Measurements from ENCODE around the gene SLC44A5. TPM values are rescaled to one million over a fixed set of nuclear protein-coding genes. Genes with fewer than 3 reads are reported as not detected.

The SLC44A5 gene
- total and polyA plus RNA-seq, 4 donors: 0.13 to 1.1 (median 0.22) TPM

DNA sequence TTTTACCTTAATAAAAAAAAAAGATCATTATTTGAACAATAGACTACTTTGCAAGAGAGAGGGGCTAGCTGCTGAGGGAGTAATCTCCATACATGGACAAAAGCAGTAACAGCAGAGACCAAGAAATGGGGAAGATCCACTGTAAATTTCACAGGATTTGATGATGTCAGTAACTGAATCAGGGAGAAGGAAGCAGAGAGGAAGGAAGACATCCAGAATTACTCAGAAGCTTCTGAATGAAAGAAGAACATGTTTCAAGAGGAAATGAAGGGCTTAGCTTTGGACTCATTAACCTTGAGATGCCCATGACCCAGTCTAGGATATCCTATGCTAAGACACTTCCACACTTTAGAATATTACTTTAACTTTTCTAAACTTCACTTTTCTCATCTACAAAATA lies 60.4 kb downstream of the SLC44A5 start:
- Histone ChIP-seq H3K36me3 (ENCODE audit: control insufficient read depth in 4 of 4, insufficient read depth in 3 of 4, low read depth in 1 of 4, low read length in 3 of 4) (no peaks in the 10 kb centered on the region), H3K27me3 (ENCODE audit: control insufficient read depth in 4 of 4, insufficient read depth in 4 of 4, low read length in 3 of 4) (no peaks in the 10 kb centered on the region), H3K9ac (ENCODE audit: low read depth in 1 of 2, low read length in 2 of 2) (no peak overlapping the region), H3K4me3 (ENCODE audit: low read depth in 1 of 3, low read length in 3 of 3) (no peak overlapping the region), H3K9me3 (ENCODE audit: control insufficient read depth in 4 of 4, low read length in 3 of 4) (no peaks in the 10 kb centered on the region), H3K4me1 (ENCODE audit: control insufficient read depth in 4 of 4, insufficient read depth in 4 of 4, low read length in 3 of 4) (no peaks in the 10 kb centered on the region), H3K27ac (ENCODE audit: low read depth in 1 of 2, low read length in 2 of 2) (no peak overlapping the region)
- TF ChIP-seq RXRA (IDR thresholded peaks at IDR 0.05): no peak
- no peak for TF ChIP-seq SP1 (IDR thresholded peaks at IDR 0.05)
- no peak for TF ChIP-seq NR2F2 (IDR thresholded peaks at IDR 0.05)
- TF ChIP-seq, protein P1, sequence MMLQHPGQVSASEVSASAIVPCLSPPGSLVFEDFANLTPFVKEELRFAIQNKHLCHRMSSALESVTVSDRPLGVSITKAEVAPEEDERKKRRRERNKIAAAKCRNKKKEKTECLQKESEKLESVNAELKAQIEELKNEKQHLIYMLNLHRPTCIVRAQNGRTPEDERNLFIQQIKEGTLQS (IDR thresholded peaks at IDR 0.05): no peak
- TF ChIP-seq, protein P2, sequence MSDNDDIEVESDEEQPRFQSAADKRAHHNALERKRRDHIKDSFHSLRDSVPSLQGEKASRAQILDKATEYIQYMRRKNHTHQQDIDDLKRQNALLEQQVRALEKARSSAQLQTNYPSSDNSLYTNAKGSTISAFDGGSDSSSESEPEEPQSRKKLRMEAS (IDR thresholded peaks at IDR 0.05): no peak
- TF ChIP-seq, protein P3, sequence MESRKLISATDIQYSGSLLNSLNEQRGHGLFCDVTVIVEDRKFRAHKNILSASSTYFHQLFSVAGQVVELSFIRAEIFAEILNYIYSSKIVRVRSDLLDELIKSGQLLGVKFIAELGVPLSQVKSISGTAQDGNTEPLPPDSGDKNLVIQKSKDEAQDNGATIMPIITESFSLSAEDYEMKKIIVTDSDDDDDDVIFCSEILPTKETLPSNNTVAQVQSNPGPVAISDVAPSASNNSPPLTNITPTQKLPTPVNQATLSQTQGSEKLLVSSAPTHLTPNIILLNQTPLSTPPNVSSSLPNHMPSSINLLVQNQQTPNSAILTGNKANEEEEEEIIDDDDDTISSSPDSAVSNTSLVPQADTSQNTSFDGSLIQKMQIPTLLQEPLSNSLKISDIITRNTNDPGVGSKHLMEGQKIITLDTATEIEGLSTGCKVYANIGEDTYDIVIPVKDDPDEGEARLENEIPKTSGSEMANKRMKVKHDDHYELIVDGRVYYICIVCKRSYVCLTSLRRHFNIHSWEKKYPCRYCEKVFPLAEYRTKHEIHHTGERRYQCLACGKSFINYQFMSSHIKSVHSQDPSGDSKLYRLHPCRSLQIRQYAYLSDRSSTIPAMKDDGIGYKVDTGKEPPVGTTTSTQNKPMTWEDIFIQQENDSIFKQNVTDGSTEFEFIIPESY (IDR thresholded peaks at IDR 0.05): no peak
- TF ChIP-seq FOXA1 (IDR thresholded peaks at IDR 0.05): no peak
- TF ChIP-seq TAF1 (conservative IDR thresholded peaks at IDR 0.05): no peak
- TF ChIP-seq YY1 (IDR thresholded peaks at IDR 0.05): no peak
- no peak for TF ChIP-seq JUND (IDR thresholded peaks at IDR 0.05)
- no peak for DNase-seq (ENCODE audit: low spot score)

DNA sequence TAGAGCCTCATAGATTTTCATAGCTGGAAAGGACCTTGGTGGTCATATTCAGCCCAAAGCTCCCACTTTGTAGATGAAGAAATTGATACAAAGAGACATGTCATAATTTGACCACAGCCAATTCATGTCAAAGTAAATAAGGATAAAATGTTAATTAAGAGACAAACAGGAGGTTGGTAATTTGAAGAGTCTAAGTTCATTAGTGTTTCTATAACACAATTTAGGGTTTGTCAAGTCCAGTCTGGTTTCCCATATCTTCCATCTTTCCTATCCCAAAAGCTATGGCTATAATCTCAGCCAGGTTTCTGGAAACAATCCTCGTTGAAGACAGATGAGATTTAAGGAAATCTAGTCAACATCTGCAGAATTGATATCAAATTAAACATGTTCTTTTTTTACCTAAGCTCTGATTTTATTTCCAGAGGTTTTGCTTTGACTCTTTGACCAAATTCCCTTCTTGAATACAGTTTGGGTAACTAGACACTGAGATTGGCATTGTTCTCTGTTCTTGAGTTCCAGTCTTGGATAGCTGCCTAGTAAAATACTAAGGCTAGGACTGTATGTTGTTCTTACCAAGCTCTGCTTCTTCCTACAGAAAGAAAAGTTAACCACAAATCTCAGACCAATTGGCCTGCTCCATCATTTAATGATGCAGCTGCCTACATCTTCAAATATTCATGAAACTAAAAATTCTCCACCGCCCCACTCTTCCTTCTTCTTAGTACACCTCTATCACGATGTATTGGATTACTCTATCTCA lies 62.0 kb downstream of the SLC44A5 start:
- Histone ChIP-seq H3K9me3 (ENCODE audit: control insufficient read depth in 4 of 4, low read length in 3 of 4) (no peaks in the 10 kb centered on the region), H3K27me3 (ENCODE audit: control insufficient read depth in 4 of 4, insufficient read depth in 4 of 4, low read length in 3 of 4) (no peaks in the 10 kb centered on the region), H3K4me1 (ENCODE audit: control insufficient read depth in 4 of 4, insufficient read depth in 4 of 4, low read length in 3 of 4) (no peaks in the 10 kb centered on the region), H3K36me3 (ENCODE audit: control insufficient read depth in 4 of 4, insufficient read depth in 3 of 4, low read depth in 1 of 4, low read length in 3 of 4) (no peaks in the 10 kb centered on the region), H3K4me3 (ENCODE audit: low read depth in 1 of 3, low read length in 3 of 3) (no peak overlapping the region), H3K9ac (ENCODE audit: low read depth in 1 of 2, low read length in 2 of 2) (no peak overlapping the region), H3K27ac (ENCODE audit: low read depth in 1 of 2, low read length in 2 of 2) (no peak overlapping the region)
- 76% methylated on average over 3 of the region's 3 CpGs for WGBS
- DNase-seq (ENCODE audit: low spot score): no peak
- TF ChIP-seq GABPA (IDR thresholded peaks at IDR 0.05 in 1 of 2, conservative IDR thresholded peaks at IDR 0.05 in 1 of 2) (no peak), FOXA2 (IDR thresholded peaks at IDR 0.05) (no peak), RAD21 (IDR thresholded peaks at IDR 0.05) (no peak), HNF4G (IDR thresholded peaks at IDR 0.05) (no peak), TAF1 (conservative IDR thresholded peaks at IDR 0.05) (no peak), NR2F2 (IDR thresholded peaks at IDR 0.05) (no peak), SP1 (IDR thresholded peaks at IDR 0.05) (no peak), HNF4A (conservative IDR thresholded peaks at IDR 0.05) (no peak), YY1 (IDR thresholded peaks at IDR 0.05) (no peak), JUND (IDR thresholded peaks at IDR 0.05) (no peak)
- TF ChIP-seq, protein P4, sequence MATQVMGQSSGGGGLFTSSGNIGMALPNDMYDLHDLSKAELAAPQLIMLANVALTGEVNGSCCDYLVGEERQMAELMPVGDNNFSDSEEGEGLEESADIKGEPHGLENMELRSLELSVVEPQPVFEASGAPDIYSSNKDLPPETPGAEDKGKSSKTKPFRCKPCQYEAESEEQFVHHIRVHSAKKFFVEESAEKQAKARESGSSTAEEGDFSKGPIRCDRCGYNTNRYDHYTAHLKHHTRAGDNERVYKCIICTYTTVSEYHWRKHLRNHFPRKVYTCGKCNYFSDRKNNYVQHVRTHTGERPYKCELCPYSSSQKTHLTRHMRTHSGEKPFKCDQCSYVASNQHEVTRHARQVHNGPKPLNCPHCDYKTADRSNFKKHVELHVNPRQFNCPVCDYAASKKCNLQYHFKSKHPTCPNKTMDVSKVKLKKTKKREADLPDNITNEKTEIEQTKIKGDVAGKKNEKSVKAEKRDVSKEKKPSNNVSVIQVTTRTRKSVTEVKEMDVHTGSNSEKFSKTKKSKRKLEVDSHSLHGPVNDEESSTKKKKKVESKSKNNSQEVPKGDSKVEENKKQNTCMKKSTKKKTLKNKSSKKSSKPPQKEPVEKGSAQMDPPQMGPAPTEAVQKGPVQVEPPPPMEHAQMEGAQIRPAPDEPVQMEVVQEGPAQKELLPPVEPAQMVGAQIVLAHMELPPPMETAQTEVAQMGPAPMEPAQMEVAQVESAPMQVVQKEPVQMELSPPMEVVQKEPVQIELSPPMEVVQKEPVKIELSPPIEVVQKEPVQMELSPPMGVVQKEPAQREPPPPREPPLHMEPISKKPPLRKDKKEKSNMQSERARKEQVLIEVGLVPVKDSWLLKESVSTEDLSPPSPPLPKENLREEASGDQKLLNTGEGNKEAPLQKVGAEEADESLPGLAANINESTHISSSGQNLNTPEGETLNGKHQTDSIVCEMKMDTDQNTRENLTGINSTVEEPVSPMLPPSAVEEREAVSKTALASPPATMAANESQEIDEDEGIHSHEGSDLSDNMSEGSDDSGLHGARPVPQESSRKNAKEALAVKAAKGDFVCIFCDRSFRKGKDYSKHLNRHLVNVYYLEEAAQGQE (IDR thresholded peaks at IDR 0.05): no peak
- TF ChIP-seq, protein P3 (IDR thresholded peaks at IDR 0.05): no peak
- TF ChIP-seq, protein P1 (IDR thresholded peaks at IDR 0.05): no peak
- TF ChIP-seq, protein P5, sequence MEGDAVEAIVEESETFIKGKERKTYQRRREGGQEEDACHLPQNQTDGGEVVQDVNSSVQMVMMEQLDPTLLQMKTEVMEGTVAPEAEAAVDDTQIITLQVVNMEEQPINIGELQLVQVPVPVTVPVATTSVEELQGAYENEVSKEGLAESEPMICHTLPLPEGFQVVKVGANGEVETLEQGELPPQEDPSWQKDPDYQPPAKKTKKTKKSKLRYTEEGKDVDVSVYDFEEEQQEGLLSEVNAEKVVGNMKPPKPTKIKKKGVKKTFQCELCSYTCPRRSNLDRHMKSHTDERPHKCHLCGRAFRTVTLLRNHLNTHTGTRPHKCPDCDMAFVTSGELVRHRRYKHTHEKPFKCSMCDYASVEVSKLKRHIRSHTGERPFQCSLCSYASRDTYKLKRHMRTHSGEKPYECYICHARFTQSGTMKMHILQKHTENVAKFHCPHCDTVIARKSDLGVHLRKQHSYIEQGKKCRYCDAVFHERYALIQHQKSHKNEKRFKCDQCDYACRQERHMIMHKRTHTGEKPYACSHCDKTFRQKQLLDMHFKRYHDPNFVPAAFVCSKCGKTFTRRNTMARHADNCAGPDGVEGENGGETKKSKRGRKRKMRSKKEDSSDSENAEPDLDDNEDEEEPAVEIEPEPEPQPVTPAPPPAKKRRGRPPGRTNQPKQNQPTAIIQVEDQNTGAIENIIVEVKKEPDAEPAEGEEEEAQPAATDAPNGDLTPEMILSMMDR (IDR thresholded peaks at IDR 0.05; ENCODE audit: low read depth, low read length, missing input control): no peak
